Endothelial cell of umbilical vein (primary cell): ENCODE data around the gene HMBS. TPM values are rescaled to one million over a fixed set of nuclear protein-coding genes. Genes with fewer than 3 reads are reported as not detected.

ENCODE experiments used
- BruUV-seq: library from RNA; stranded (reverse); fragments of 400-500 nt; replicated peaks from 2 replicates; lab custom pipeline; 2021; lab: Mats Ljungman, UMichigan
- CTCF ChIA-PET: fragments of 300-600, 350-600 bp; sonication (Branson Sonifier 250); formaldehyde crosslinking; loops from one replicate; lab custom pipeline; 2021; ENCODE audit warnings: antibody characterized with exemption, inconsistent platforms; lab: Charles Lee
- POLR2A ChIA-PET: fragments of 300-600, 350-600 bp; sonication (Branson Sonifier 250); formaldehyde crosslinking; loops from one replicate; lab custom pipeline; 2021; ENCODE audit warnings: antibody characterized with exemption, inconsistent platforms; lab: Charles Lee
- DNase-seq: peaks from one replicate; pipeline ENCODE4 v3.0.0-alpha.2; 2011; ENCODE audit warnings: low read depth, low spot score
- FAIRE-seq: peaks from 2 replicates; lab custom pipeline; 2011; peaks lifted over from hg19 to GRCh38; lab: Jason Lieb, UNC
- H2AFZ ChIP-seq: 2 replicates; pipeline ENCODE4 v1.6.0; 2012; ENCODE audit warnings: low read depth, low read length, control low read depth, inconsistent platforms
- H3K27ac ChIP-seq: 2 replicates; pipeline ENCODE4 v1.5.1; 2011; ENCODE audit warnings: low read depth, mild to moderate bottlenecking, control low read depth, low read length, moderate library complexity; ENCODE audit not compliant: insufficient read depth
- H3K27me3 ChIP-seq, 2 experiments: 2 replicates each; pipeline versions ENCODE4 v1.6.0 to v1.6.1; 2011; ENCODE audit warnings: low read length in 2 of 2, mixed read lengths in 1 of 2; ENCODE audit not compliant: control insufficient read depth in 2 of 2, insufficient read depth in 2 of 2
- H3K36me3 ChIP-seq, 2 experiments: 2 replicates in 1 of 2; 3 replicates in 1 of 2; pipeline ENCODE4 v1.5.1; 2011; ENCODE audit warnings: low read length in 2 of 2, mild to moderate bottlenecking in 1 of 2, moderate library complexity in 1 of 2; ENCODE audit not compliant: control insufficient read depth in 2 of 2, insufficient read depth in 2 of 2; ENCODE audit errors: extremely low read depth in 1 of 2
- H3K4me1 ChIP-seq: 3 replicates; pipeline ENCODE4 v1.5.1; 2011; ENCODE audit warnings: mild to moderate bottlenecking, low read length; ENCODE audit not compliant: control insufficient read depth, insufficient read depth; ENCODE audit errors: extremely low read depth
- H3K4me2 ChIP-seq: 2 replicates; pipeline ENCODE4 v1.6.1; 2011; ENCODE audit warnings: low read length, control low read depth, mixed read lengths; ENCODE audit not compliant: insufficient read depth
- H3K4me3 ChIP-seq, 3 experiments: fragments of 200-600 bp in 1 of 3; sonication (generic), shearing (Covaris generic) in 1 of 3; replicated peaks in 1 of 3; 2 replicates each; pipeline ENCODE4 v1.5.1; 2011 to 2016; ENCODE audit warnings: control low read depth in 3 of 3, low read length in 3 of 3, mild to moderate bottlenecking in 2 of 3, inconsistent platforms in 1 of 3, low read depth in 1 of 3, moderate library complexity in 1 of 3; ENCODE audit not compliant: insufficient read depth in 1 of 3
- H3K79me2 ChIP-seq: 2 replicates; pipeline ENCODE4 v1.6.0; 2012; ENCODE audit warnings: low read length, inconsistent platforms; ENCODE audit not compliant: control insufficient read depth, insufficient read depth
- H3K9ac ChIP-seq: replicated peaks from 2 replicates; pipeline ENCODE3; 2011; ENCODE audit warnings: low read length, control low read depth; ENCODE audit not compliant: insufficient read depth; ENCODE audit errors: extremely low read depth
- H3K9me1 ChIP-seq: replicated peaks from 3 replicates; pipeline ENCODE4 v1.6.0; 2011; ENCODE audit warnings: mild to moderate bottlenecking, low read length; ENCODE audit not compliant: control insufficient read depth, insufficient read depth; ENCODE audit errors: extremely low read depth
- H3K9me3 ChIP-seq: replicated peaks from 2 replicates; pipeline ENCODE4 v1.5.1; 2012; ENCODE audit warnings: low read length, inconsistent platforms; ENCODE audit not compliant: control insufficient read depth, insufficient read depth
- H4K20me1 ChIP-seq: replicated peaks from 2 replicates; pipeline ENCODE3; 2011; ENCODE audit warnings: mild to moderate bottlenecking, low read length; ENCODE audit not compliant: control insufficient read depth, insufficient read depth; ENCODE audit errors: extremely low read depth
- EZH2 ChIP-seq: IDR thresholded peaks from 2 replicates; pipeline ENCODE4 v1.6.1; 2012; ENCODE audit warnings: borderline replicate concordance, low read depth, mild to moderate bottlenecking, moderate library complexity, low read length, inconsistent platforms; ENCODE audit not compliant: severe bottlenecking
- JUN ChIP-seq: IDR thresholded peaks from 2 replicates; pipeline ENCODE4 v1.6.1; 2011; ENCODE audit warnings: borderline replicate concordance, low read depth; ENCODE audit not compliant: insufficient read length, insufficient read depth
- POLR2A ChIP-seq: IDR thresholded peaks from 2 replicates; pipeline ENCODE4 v1.6.1; 2012; ENCODE audit warnings: low read depth, mild to moderate bottlenecking, control low read depth, low read length
- dilution Hi-C: fragments of 300-500 bp; cut with MboI; formaldehyde crosslinking; loops from one replicate; pipeline ENCODE4 v1.15.0; 2019; ENCODE audit warnings: low sequenced_read_pairs; ENCODE audit not compliant: extremely low pct_ligation_motif_present
- intact Hi-C: fragments of 100-400 bp; cut with micrococcal nuclease; formaldehyde crosslinking; loops from one replicate; pipeline ENCODE4 v1.10.0; 2022
- polyA plus RNA-seq, 4 experiments: library from polyadenylated mRNA; depleted of rRNA in 3 of 4; stranded (reverse) in 3 of 4; unstranded in 1 of 4; fragments of >200 nt; gene quantifications; 2 replicates each; pipeline versions ENCODE4 v1.2.1 to v1.2.3, GENCODE V29; 2011 to 2012; ENCODE audit warnings: missing spikeins in 1 of 4
- total RNA-seq: library from RNA; stranded (reverse); gene quantifications from 2 replicates; pipeline ENCODE4 v1.2.3, GENCODE V29; 2021
- TF ChIP-seq, protein P1 (sequence below): IDR thresholded peaks from 2 replicates; pipeline ENCODE4 v1.6.1; 2011; ENCODE audit not compliant: insufficient read depth, insufficient read length
- TF ChIP-seq, protein P2 (sequence below), 2 donors: IDR thresholded peaks; 1 replicate in 1 of 2; 2 replicates in 1 of 2; pipeline ENCODE4 v1.5.1; 2011; ENCODE audit warnings: low read length in 2 of 2, mild to moderate bottlenecking in 2 of 2, moderate library complexity in 2 of 2, control low read depth in 1 of 2, inconsistent platforms in 1 of 2, low read depth in 1 of 2; ENCODE audit not compliant: insufficient read depth in 1 of 2; ENCODE audit errors: extremely low read depth in 1 of 2

Gene HMBS
- total and polyA plus RNA-seq, 2 donors (not counting 3 experiments of a cell fraction or from before 2014, with no cell fraction given): 13.5 to 24.8 TPM

DNA sequence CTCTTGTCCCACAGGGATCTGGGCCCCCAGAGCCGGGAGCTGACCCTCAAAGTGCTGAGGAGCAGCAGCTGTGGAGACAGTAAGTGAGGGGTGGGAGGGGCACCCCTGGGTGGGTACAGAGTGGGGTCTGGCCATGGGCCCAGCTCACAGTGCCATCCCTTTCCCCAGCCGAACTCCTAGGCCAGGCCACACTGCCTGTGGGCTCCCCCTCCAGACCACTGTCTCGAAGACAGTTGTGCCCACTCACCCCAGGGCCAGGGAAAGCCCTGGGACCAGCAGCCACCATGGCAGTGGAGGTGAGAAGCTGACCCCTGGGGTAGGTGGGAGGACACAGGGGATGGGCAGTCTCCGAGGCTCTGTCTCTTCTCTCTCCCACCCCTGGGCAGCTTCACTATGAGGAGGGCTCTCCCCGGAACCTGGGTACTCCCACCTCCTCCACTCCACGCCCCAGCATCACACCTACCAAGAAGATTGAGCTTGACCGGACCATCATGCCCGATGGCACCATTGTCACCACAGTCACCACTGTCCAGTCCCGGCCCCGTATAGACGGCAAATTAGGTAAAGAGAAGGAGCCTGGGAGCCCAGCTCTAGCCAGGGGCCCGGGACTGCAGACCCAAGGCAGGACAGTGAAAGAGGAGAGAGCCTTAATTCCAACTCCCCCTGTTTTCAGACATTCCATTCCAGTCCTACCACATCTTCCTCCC lies 27.8 kb downstream of the HMBS start:
- no TSS peak for BruUV-seq
- POLR2A ChIA-PET: no interaction called here
- TF ChIP-seq JUN: no peak
- no peak for TF ChIP-seq POLR2A
- TF ChIP-seq EZH2: no peak
- TF ChIP-seq, protein P1, sequence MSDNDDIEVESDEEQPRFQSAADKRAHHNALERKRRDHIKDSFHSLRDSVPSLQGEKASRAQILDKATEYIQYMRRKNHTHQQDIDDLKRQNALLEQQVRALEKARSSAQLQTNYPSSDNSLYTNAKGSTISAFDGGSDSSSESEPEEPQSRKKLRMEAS: no peak
- TF ChIP-seq, protein P2, sequence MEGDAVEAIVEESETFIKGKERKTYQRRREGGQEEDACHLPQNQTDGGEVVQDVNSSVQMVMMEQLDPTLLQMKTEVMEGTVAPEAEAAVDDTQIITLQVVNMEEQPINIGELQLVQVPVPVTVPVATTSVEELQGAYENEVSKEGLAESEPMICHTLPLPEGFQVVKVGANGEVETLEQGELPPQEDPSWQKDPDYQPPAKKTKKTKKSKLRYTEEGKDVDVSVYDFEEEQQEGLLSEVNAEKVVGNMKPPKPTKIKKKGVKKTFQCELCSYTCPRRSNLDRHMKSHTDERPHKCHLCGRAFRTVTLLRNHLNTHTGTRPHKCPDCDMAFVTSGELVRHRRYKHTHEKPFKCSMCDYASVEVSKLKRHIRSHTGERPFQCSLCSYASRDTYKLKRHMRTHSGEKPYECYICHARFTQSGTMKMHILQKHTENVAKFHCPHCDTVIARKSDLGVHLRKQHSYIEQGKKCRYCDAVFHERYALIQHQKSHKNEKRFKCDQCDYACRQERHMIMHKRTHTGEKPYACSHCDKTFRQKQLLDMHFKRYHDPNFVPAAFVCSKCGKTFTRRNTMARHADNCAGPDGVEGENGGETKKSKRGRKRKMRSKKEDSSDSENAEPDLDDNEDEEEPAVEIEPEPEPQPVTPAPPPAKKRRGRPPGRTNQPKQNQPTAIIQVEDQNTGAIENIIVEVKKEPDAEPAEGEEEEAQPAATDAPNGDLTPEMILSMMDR (IDR thresholded peaks at IDR 0.05; ENCODE audit: extremely low read depth in 1 of 2, insufficient read depth in 1 of 2, low read depth in 1 of 2, low read length in 2 of 2): no peak

More for the DNA sequence above, 27.8 kb downstream of the HMBS start:
- peaks cover 13% of the 10 kb centered on the region for H3K4me1 ChIP-seq
- no peaks in the 10 kb centered on the region for H3K27me3 ChIP-seq
- intact Hi-C loops (no loop called here), dilution Hi-C loops (no loop called here)
- H2AFZ ChIP-seq: no peak overlapping the region
- no peak overlapping the region for H3K4me2 ChIP-seq
- no peak overlapping the region for H3K9ac ChIP-seq
- peaks cover 7 to 27% of the 10 kb centered on the region in 2 experiments for H3K36me3 ChIP-seq
- H3K79me2 ChIP-seq: no peaks in the 10 kb centered on the region
- no peak for DNase-seq
- CTCF ChIA-PET: interaction anchor here (1.3 to 1.7 kb wide), 2 partner anchors 10 to 40 kb away, joined by 3 to 6 read pairs; no protein-coding TSS in a partner anchor
- FAIRE-seq: no peak
- no peaks in the 10 kb centered on the region for H3K9me3 ChIP-seq
- no peaks in the 10 kb centered on the region for H4K20me1 ChIP-seq
- H3K9me1 ChIP-seq: no peaks in the 10 kb centered on the region
- no peak overlapping the region for H3K4me3 ChIP-seq
- no peak overlapping the region for H3K27ac ChIP-seq
